NCI-H345 (cell line): ENCODE data around the gene ABCA3.
A peak's percentile ranks its signal among the peaks of the same experiment; 100 is the strongest.

Experiments
- DNase-seq: peaks from one replicate; lab custom pipeline; 2025; lab: John Stamatoyannopoulos, UW

ABCA3 gene

GRCh38 chr16:2340564-2341455 is at the start of gene ABCA3:
ABCA3 (minus strand) TSS chr16:2340728; CDS start chr16:2326466, 14,262 bp downstream.
- peak; percentile 94 for DNase-seq

GRCh38 chr16:2388875-2389433 is 48.4 kb upstream of the ABCA3 start:
- DNase-seq = peak; percentile 76

GRCh38 chr16:2388139-2388874 is 47.8 kb upstream of the ABCA3 start:
- no peak for DNase-seq

GRCh38 chr16:2386990-2387389 is 46.5 kb upstream of the ABCA3 start:
- no peak for DNase-seq

GRCh38 chr16:2385982-2386381 is 45.5 kb upstream of the ABCA3 start:
- peak; percentile 23 for DNase-seq

- no peak for DNase-seq
Measured at GRCh38 chr16:2385190-2385836, 44.8 kb upstream of the ABCA3 start.

- no peak for DNase-seq
Measured at GRCh38 chr16:2384426-2384825, 43.9 kb upstream of the ABCA3 start.

- no peak for DNase-seq
Measured at GRCh38 chr16:2383501-2383900, 43.0 kb upstream of the ABCA3 start.

- no peak for DNase-seq
Measured at GRCh38 chr16:2374644-2375043, 34.1 kb upstream of the ABCA3 start.

- DNase-seq = no peak
Measured at GRCh38 chr16:2373176-2373575, 32.6 kb upstream of the ABCA3 start.

- DNase-seq = no peak
Measured at GRCh38 chr16:2372684-2373083, 32.2 kb upstream of the ABCA3 start.

GRCh38 chr16:2371421-2371820 is 30.9 kb upstream of the ABCA3 start:
- no peak for DNase-seq

GRCh38 chr16:2370721-2371120 is 30.2 kb upstream of the ABCA3 start:
- DNase-seq = no peak

GRCh38 chr16:2366660-2367309 is 26.3 kb upstream of the ABCA3 start:
- DNase-seq = no peak

- DNase-seq = no peak
Measured at GRCh38 chr16:2365397-2366294, 25.1 kb upstream of the ABCA3 start.

GRCh38 chr16:2364638-2365210 is 24.2 kb upstream of the ABCA3 start:
- no peak for DNase-seq

- no peak for DNase-seq
Measured at GRCh38 chr16:2362218-2362617, 21.7 kb upstream of the ABCA3 start.

GRCh38 chr16:2361129-2361528 is 20.6 kb upstream of the ABCA3 start:
- no peak for DNase-seq

- DNase-seq = no peak
Measured at GRCh38 chr16:2359919-2360318, 19.4 kb upstream of the ABCA3 start.

- no peak for DNase-seq
Measured at GRCh38 chr16:2358811-2359210, 18.3 kb upstream of the ABCA3 start.
